GM23248 (cell line): Measurements from ENCODE around the gene PKN3.

Source experiments
- EZH2 ChIP-seq: fragments of 200-600 bp; sonication (generic); IDR thresholded peaks from 2 replicates; pipeline ENCODE4 v1.6.1; 2018; ENCODE audit warnings: antibody characterized with exemption, mild to moderate bottlenecking; ENCODE audit not compliant: insufficient read depth, poor library complexity, severe bottlenecking
- EZH2phosphoT487 ChIP-seq: fragments of 200-600 bp; sonication (generic); IDR thresholded peaks from 2 replicates; pipeline ENCODE4 v1.6.1; 2018; ENCODE audit warnings: antibody characterized with exemption, moderate library complexity, mild to moderate bottlenecking, low read depth; ENCODE audit not compliant: insufficient read depth

GRCh38 chr9:128713411-128713780 lies 11.1 kb downstream of the PKN3 start:
- TF ChIP-seq EZH2 (no peak), EZH2phosphoT487 (no peak)
